Activated B cell treated with CpG ODN at 0.5 μM for 24 hours (primary cell): ENCODE results near the gene SRGAP3. TPM values are rescaled to one million over a fixed set of nuclear protein-coding genes. Genes with fewer than 3 reads are reported as not detected.

ENCODE experiments used
- ATAC-seq: fragments of 200-7000 bp; cut with Tn5 transposase; one replicate; pipeline ENCODE4 v1.10.0; 2021; ENCODE audit warnings: low read depth, mild to moderate bottlenecking, moderate library complexity
- CTCF ChIA-PET: fragments of 350-600 bp; sonication (Branson Sonifier 250); formaldehyde crosslinking; loops from one replicate; lab custom pipeline; 2021; ENCODE audit warnings: antibody characterized with exemption; lab: Charles Lee
- POLR2A ChIA-PET: fragments of 350-600 bp; sonication (Branson Sonifier 250); formaldehyde crosslinking; loops from one replicate; lab custom pipeline; 2021; ENCODE audit warnings: antibody characterized with exemption; lab: Charles Lee
- DNase-seq: peaks from one replicate; pipeline ENCODE4 v3.0.0; 2022
- H3K27ac Mint-ChIP-seq: one replicate; pipeline ENCODE4 v1.8.0; 2020; ENCODE audit warnings: mixed read lengths
- H3K27me3 Mint-ChIP-seq: one replicate; pipeline ENCODE4 v1.8.0; 2021; ENCODE audit warnings: mixed read lengths
- H3K36me3 Mint-ChIP-seq: one replicate; pipeline ENCODE4 v1.8.0; 2021; ENCODE audit warnings: low read depth, mixed read lengths
- H3K4me1 Mint-ChIP-seq: one replicate; pipeline ENCODE4 v1.8.0; 2021; ENCODE audit warnings: mixed read lengths
- H3K4me3 Mint-ChIP-seq: one replicate; pipeline ENCODE4 v1.8.0; 2020; ENCODE audit warnings: mild to moderate bottlenecking, mixed read lengths
- H3K9me3 Mint-ChIP-seq: one replicate; pipeline ENCODE4 v1.8.0; 2020; ENCODE audit warnings: mixed read lengths
- intact Hi-C: fragments of 100-400 bp; cut with micrococcal nuclease; formaldehyde crosslinking; loops from one replicate; pipeline ENCODE4 v1.15.1; 2024
- total RNA-seq: library from RNA; stranded (reverse); gene quantifications from 2 replicates; pipeline ENCODE4 v1.2.3, GENCODE V29; 2022
- TF ChIP-seq, protein P1 (sequence below): fragments of 200-600 bp; IDR thresholded peaks from one replicate; pipeline ENCODE4 v1.8.0; 2022; ENCODE audit warnings: antibody characterized with exemption, mild to moderate bottlenecking

SRGAP3 gene
- total RNA-seq, 1 donor from 2014 or later: 0.58 TPM

DNA sequence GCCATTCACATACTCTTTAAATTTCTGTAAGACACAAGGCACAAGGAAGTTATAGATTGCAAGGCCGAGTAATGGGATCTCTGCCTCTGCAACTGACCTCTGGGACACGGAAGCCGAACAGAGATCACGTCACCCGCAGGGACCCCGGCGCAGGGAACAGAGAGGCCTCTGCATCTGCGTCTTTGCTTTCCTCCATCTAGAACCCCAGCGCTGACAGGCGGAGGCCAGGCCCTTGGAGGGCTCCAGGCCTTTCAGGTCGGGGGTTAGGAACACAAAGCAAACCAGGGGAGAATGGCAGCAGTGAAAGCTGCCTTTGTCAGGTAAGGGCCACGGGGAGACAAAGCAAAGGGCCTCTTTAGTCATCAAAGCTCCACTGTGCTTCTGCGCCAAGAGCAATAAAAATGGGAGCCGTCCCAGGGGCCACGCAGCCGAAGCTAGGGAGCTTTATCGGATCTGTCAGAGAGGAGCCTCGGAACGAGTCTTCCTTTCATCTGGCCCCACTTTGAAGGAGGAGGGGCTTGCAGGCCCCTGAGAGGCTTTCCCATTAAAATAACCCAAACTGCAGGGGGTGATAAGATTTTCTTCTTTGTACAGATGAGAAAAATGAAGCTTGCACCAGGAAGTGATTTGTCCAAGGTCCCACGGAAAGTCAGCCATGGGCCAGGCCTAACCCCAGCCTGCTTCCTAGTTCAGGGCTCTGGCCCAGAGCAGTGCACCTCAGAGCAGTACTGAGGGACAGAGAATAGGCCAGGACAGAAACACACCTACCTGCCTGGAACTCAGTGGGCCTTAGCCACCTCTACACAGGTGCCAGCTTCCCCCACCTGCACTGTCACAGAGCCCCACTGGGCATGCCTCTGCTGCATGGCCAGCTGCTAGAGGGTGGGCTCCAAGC is 201.7 kb downstream of the SRGAP3 start:
- DNase-seq (no peak), ATAC-seq (no peak)
- Mint-ChIP-seq H3K9me3 (peaks cover 7% of the 10 kb centered on the region), H3K27me3 (no peaks in the 10 kb centered on the region), H3K4me1 (no peaks in the 10 kb centered on the region), H3K27ac (no peak overlapping the region), H3K36me3 (no peaks in the 10 kb centered on the region), H3K4me3 (no peak overlapping the region)
- ChIA-PET CTCF (no interaction called here), POLR2A (no interaction called here)
- intact Hi-C loops: no loop called here
- TF ChIP-seq, protein P1, sequence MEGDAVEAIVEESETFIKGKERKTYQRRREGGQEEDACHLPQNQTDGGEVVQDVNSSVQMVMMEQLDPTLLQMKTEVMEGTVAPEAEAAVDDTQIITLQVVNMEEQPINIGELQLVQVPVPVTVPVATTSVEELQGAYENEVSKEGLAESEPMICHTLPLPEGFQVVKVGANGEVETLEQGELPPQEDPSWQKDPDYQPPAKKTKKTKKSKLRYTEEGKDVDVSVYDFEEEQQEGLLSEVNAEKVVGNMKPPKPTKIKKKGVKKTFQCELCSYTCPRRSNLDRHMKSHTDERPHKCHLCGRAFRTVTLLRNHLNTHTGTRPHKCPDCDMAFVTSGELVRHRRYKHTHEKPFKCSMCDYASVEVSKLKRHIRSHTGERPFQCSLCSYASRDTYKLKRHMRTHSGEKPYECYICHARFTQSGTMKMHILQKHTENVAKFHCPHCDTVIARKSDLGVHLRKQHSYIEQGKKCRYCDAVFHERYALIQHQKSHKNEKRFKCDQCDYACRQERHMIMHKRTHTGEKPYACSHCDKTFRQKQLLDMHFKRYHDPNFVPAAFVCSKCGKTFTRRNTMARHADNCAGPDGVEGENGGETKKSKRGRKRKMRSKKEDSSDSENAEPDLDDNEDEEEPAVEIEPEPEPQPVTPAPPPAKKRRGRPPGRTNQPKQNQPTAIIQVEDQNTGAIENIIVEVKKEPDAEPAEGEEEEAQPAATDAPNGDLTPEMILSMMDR: no peak

- no peaks in the 10 kb centered on the region for H3K9me3 Mint-ChIP-seq
- no peak for DNase-seq
- ChIA-PET CTCF (no interaction called here), POLR2A (no interaction called here)
- ATAC-seq: no peak
- intact Hi-C loops: no loop called here
- H3K27me3 Mint-ChIP-seq: no peaks in the 10 kb centered on the region
- H3K4me3 Mint-ChIP-seq: no peak overlapping the region
- H3K36me3 Mint-ChIP-seq: no peaks in the 10 kb centered on the region
- no peak overlapping the region for H3K27ac Mint-ChIP-seq
- no peaks in the 10 kb centered on the region for H3K4me1 Mint-ChIP-seq
- TF ChIP-seq, protein P1: no peak
Measured at GRCh38 chr3:9045371-9045770, 204.1 kb downstream of the SRGAP3 start.

DNA sequence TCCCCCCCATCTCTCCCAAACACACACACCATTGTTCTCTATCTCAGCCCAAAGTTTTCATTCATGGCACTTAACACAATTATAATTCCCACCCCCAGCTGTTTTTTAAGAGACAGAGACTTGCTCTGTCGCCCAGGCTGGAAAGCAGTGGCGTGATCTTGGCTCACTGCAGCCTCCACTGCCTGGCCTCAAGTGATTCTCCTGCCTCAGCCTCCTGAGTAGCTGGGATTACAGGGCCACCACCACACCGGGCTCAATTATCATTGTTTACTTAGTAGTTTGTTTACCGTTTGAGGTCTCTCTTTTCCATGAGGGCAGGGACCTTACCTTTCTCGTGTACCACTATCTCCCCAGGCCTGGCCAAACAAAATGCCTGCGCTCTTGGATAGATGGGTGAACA is 206.4 kb downstream of the SRGAP3 start:
- no peak overlapping the region for H3K27ac Mint-ChIP-seq
- no peak for DNase-seq
- no peaks in the 10 kb centered on the region for H3K27me3 Mint-ChIP-seq
- no peak for ATAC-seq
- H3K4me3 Mint-ChIP-seq: no peak overlapping the region
- intact Hi-C loops: no loop called here
- CTCF ChIA-PET: no interaction called here
- H3K36me3 Mint-ChIP-seq: no peaks in the 10 kb centered on the region
- H3K4me1 Mint-ChIP-seq: no peaks in the 10 kb centered on the region
- TF ChIP-seq, protein P1: no peak
- POLR2A ChIA-PET: no interaction called here
- H3K9me3 Mint-ChIP-seq: no peaks in the 10 kb centered on the region

DNA sequence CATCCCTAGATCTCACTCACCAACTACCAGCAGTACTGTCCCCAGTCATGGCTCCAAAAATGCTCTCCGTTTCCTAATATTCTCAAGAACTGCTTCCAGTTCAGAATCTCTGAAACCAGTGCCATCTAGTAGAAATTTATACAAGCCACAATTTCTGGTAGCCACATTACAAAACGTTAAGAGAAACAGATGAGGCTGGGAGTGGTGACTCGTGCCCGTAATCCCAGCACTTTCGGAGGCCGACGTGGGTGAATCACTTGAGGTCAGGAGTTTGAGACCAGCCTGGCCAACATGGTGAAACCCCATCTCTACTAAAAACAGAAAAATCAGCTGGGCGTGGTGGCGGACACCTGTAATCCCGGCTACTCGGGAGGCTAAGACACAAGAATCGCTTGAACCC is 207.8 kb downstream of the SRGAP3 start:
- no peak overlapping the region for H3K4me3 Mint-ChIP-seq
- POLR2A ChIA-PET: no interaction called here
- no peaks in the 10 kb centered on the region for H3K27me3 Mint-ChIP-seq
- H3K9me3 Mint-ChIP-seq: no peaks in the 10 kb centered on the region
- CTCF ChIA-PET: no interaction called here
- intact Hi-C loops: no loop called here
- no peaks in the 10 kb centered on the region for H3K4me1 Mint-ChIP-seq
- TF ChIP-seq, protein P1: no peak
- DNase-seq: no peak
- ATAC-seq: no peak
- H3K36me3 Mint-ChIP-seq: no peaks in the 10 kb centered on the region
- no peak overlapping the region for H3K27ac Mint-ChIP-seq

GRCh38 chr3:9040996-9041395 is 208.4 kb downstream of the SRGAP3 start:
- Mint-ChIP-seq H3K9me3 (no peaks in the 10 kb centered on the region), H3K27me3 (no peaks in the 10 kb centered on the region), H3K4me3 (no peak overlapping the region), H3K36me3 (no peaks in the 10 kb centered on the region), H3K4me1 (no peaks in the 10 kb centered on the region), H3K27ac (no peak overlapping the region)
- TF ChIP-seq, protein P1: no peak
- DNase-seq (no peak), ATAC-seq (no peak)
- ChIA-PET POLR2A (no interaction called here), CTCF (no interaction called here)
- intact Hi-C loops: no loop called here
